KOPT-K1 (cell line): ENCODE data around the gene CAPZA2.
"Not testable (repeated sequence)": the region's sequence is repeated elsewhere in the genome, so short reads cannot be mapped to it uniquely, and the experiment has no call there.

ENCODE experiments used
- H3K27ac ChIP-seq: fragments of 200-600 bp; sonication (generic); 2 replicates; pipeline ENCODE4 v1.5.1; 2016; ENCODE audit warnings: antibody characterized with exemption, mild to moderate bottlenecking, low read depth, low read length; ENCODE audit not compliant: poor library complexity, severe bottlenecking
- H3K36me3 ChIP-seq: fragments of 200-600 bp; sonication (generic); 2 replicates; pipeline ENCODE4 v1.5.1; 2017; ENCODE audit warnings: antibody characterized with exemption, mild to moderate bottlenecking, low read length, moderate library complexity; ENCODE audit not compliant: insufficient read depth
- H3K9me3 ChIP-seq: fragments of 200-600 bp; sonication (generic); 2 replicates; pipeline ENCODE4 v1.5.1; 2017; ENCODE audit warnings: antibody characterized with exemption, low read length, mild to moderate bottlenecking; ENCODE audit not compliant: insufficient read depth, poor library complexity, severe bottlenecking

Gene CAPZA2

GRCh38 chr7:116967983-116968382 is 105.6 kb downstream of the CAPZA2 start:
- H3K27ac ChIP-seq = no peak overlapping the region
- no peaks in the 10 kb centered on the region for H3K9me3 ChIP-seq

GRCh38 chr7:116968631-116969030 is 106.2 kb downstream of the CAPZA2 start:
- no peaks in the 10 kb centered on the region for H3K9me3 ChIP-seq
- no peaks in the 10 kb centered on the region for H3K36me3 ChIP-seq
- no peak overlapping the region for H3K27ac ChIP-seq

More at GRCh38 chr7:116967983-116968382, 105.6 kb downstream of the CAPZA2 start:
- no peaks in the 10 kb centered on the region for H3K36me3 ChIP-seq

GRCh38 chr7:116969371-116969902 is 107.0 kb downstream of the CAPZA2 start:
- Histone ChIP-seq H3K36me3 (no peaks in the 10 kb centered on the region), H3K9me3 (no peaks in the 10 kb centered on the region), H3K27ac (no peak overlapping the region)

GRCh38 chr7:116970238-116970910 is 108.0 kb downstream of the CAPZA2 start:
- no peaks in the 10 kb centered on the region for H3K9me3 ChIP-seq
- no peak overlapping the region for H3K27ac ChIP-seq
- no peaks in the 10 kb centered on the region for H3K36me3 ChIP-seq

GRCh38 chr7:116971153-116971552 is 108.8 kb downstream of the CAPZA2 start:
- H3K27ac ChIP-seq, H3K9me3 ChIP-seq, H3K36me3 ChIP-seq: not testable (repeated sequence)
